Measurements from ENCODE around the gene ATP10A. TPM values are rescaled to one million over a fixed set of nuclear protein-coding genes. Genes with fewer than 3 reads are reported as not detected.

Gene ATP10A
- total RNA-seq, 2 donors from 2014 or later: 28.6 to 36.8 TPM

DNA sequence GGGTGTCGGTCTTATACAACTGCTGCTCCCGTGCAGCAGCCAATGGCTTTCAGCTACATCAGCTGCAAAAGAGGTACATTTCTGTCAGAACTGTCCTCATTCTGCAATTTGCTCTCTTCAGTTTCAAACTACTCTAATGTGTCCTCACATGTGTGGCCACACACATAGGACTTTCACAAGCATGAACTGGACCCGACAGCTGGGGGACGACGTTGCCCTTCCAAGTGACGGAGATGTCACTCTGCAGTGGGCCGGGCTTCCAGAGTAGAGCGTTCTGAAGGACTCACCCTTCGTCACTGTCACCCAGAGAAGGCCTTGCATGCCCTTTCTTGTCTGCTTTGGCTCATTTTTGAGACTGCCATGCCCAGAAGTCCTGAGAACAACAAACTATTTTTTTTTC, 189.8 kb downstream of the ATP10A start:
- H3K9me3 ChIP-seq (ENCODE audit: control insufficient read depth, low read length, poor library complexity, severe bottlenecking): no peaks in the 10 kb centered on the region
- Mint-ChIP-seq H3K4me3 (no peak overlapping the region), H3K4me1 (peaks cover 4% of the 10 kb centered on the region), H3K27me3 (peaks cover 22% of the 10 kb centered on the region), H3K36me3 (ENCODE audit: low read depth) (no peaks in the 10 kb centered on the region), H3K27ac (no peak overlapping the region)
- ATAC-seq (no peak), DNase-seq (no peak)

- ATAC-seq (no peak), DNase-seq (no peak)
- Mint-ChIP-seq H3K27me3 (peaks cover 35% of the 10 kb centered on the region), H3K36me3 (ENCODE audit: low read depth) (no peaks in the 10 kb centered on the region), H3K4me3 (no peak overlapping the region), H3K4me1 (peaks cover 4% of the 10 kb centered on the region), H3K27ac (no peak overlapping the region)
- peaks cover 2% of the 10 kb centered on the region for H3K9me3 ChIP-seq (ENCODE audit: control insufficient read depth, low read length, poor library complexity, severe bottlenecking)
Observed at GRCh38 chr15:25671132-25671531, 192.0 kb downstream of the ATP10A start.

DNA sequence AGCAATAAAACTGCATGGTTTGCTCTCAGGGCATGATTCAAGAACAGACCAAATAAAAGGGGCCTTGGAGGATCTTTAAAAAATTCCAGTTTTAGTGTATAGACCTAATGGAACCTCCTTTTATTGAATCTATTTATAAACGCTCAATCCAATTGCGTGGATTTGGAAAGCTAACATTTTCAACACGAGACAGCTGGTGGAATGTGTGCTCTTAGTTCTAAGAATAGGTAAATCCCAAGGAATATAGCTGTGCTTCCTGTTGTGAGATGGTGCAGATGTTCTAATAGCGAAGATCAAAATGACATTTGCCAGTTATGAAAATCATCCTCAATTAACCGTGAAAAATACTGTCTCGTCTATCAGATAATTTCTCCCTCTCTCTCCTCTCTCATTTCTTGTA, 192.5 kb downstream of the ATP10A start:
- Mint-ChIP-seq H3K4me1 (peaks cover 4% of the 10 kb centered on the region), H3K36me3 (ENCODE audit: low read depth) (no peaks in the 10 kb centered on the region), H3K27me3 (peaks cover 35% of the 10 kb centered on the region), H3K27ac (no peak overlapping the region), H3K4me3 (no peak overlapping the region)
- ATAC-seq (no peak), DNase-seq (no peak)
- H3K9me3 ChIP-seq (ENCODE audit: control insufficient read depth, low read length, poor library complexity, severe bottlenecking): peaks cover 2% of the 10 kb centered on the region

GRCh38 chr15:25670025-25670554, 193.0 kb downstream of the ATP10A start:
- no peak overlapping the region for H3K27ac Mint-ChIP-seq
- H3K4me3 Mint-ChIP-seq: no peak overlapping the region
- H3K27me3 Mint-ChIP-seq: peaks cover 37% of the 10 kb centered on the region
- ATAC-seq (no peak), DNase-seq (no peak)
- H3K9me3 ChIP-seq (ENCODE audit: control insufficient read depth, low read length, poor library complexity, severe bottlenecking): peaks cover 2% of the 10 kb centered on the region
- no peaks in the 10 kb centered on the region for H3K36me3 Mint-ChIP-seq (ENCODE audit: low read depth)
- H3K4me1 Mint-ChIP-seq: peaks cover 4% of the 10 kb centered on the region

DNA sequence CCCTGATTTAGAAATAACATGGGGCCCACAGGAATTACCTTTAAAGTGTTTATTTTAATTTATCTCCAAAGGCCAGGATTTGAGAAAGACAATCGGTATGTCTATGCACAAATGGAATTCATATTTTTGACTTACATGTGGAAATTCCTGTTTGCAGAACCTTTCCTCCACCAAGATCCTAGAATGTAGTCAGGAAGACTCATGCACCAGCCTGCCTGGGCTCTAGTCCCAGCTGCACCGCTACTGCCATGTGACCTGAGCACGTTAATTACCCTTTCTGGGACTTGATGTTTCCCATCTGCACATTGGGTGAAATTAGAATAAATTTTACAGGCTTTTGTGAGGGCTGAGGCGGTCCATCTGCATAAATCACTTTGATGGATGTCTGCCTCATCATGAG, 194.2 kb downstream of the ATP10A start:
- H3K4me1 Mint-ChIP-seq: peaks cover 4% of the 10 kb centered on the region

GRCh38 chr15:25668236-25668795, 194.8 kb downstream of the ATP10A start:
- Mint-ChIP-seq H3K4me1 (peaks cover 4% of the 10 kb centered on the region), H3K27ac (no peak overlapping the region), H3K36me3 (ENCODE audit: low read depth) (no peaks in the 10 kb centered on the region), H3K4me3 (no peak overlapping the region), H3K27me3 (peaks cover 43% of the 10 kb centered on the region)
- no peak for ATAC-seq
- no peak for DNase-seq
- peaks cover 2% of the 10 kb centered on the region for H3K9me3 ChIP-seq (ENCODE audit: control insufficient read depth, low read length, poor library complexity, severe bottlenecking)

More for the DNA sequence above, 194.2 kb downstream of the ATP10A start:
- no peaks in the 10 kb centered on the region for H3K36me3 Mint-ChIP-seq (ENCODE audit: low read depth)
- no peak overlapping the region for H3K27ac Mint-ChIP-seq
- ATAC-seq (no peak), DNase-seq (no peak)
- peaks cover 2% of the 10 kb centered on the region for H3K9me3 ChIP-seq (ENCODE audit: control insufficient read depth, low read length, poor library complexity, severe bottlenecking)
- H3K4me3 Mint-ChIP-seq: no peak overlapping the region
- peaks cover 43% of the 10 kb centered on the region for H3K27me3 Mint-ChIP-seq

DNA sequence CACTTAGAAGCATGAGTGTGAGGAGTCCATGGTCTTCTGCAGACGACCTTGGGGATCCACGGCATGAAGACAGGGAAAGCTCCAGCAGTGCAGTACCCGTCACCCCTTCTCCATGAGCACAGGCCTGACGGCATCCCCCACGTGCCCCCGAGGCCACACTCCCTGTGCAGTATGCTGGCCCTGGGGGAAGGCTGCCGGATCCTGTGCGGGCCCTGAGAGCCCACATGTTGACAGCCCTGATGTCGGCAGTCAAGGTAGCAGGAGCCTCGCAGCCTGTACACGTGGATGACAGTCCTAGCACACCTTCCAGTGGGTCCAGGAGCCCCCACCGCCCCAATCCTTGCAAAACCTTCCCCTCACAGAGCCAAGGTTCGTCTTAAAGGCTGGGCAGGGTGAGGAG, 195.3 kb downstream of the ATP10A start:
- H3K4me3 Mint-ChIP-seq: no peak overlapping the region
- H3K9me3 ChIP-seq (ENCODE audit: control insufficient read depth, low read length, poor library complexity, severe bottlenecking): peaks cover 2% of the 10 kb centered on the region
- no peak overlapping the region for H3K27ac Mint-ChIP-seq
- no peak for DNase-seq
- H3K27me3 Mint-ChIP-seq: peaks cover 48% of the 10 kb centered on the region
- no peak for ATAC-seq
- H3K4me1 Mint-ChIP-seq: peaks cover 4% of the 10 kb centered on the region
- H3K36me3 Mint-ChIP-seq (ENCODE audit: low read depth): no peaks in the 10 kb centered on the region

DNA sequence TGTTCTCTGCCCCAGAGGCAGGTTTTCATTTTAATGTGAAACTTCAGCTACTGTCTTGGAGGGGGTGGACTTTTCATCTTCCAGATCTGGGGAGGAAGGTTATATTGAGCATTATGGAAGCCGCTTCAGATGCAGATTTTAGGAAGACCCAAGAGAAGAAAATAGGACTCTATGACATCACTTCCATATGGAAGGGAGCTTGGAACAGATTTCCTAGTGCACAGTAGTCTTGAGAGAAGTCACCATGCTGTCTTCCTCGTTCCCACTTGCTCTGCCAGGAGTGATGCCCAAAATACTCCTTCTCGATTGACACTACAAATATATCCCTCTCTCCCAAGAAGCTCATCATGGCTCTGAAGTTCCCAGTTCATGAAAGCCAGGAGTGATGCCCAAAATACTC, 197.2 kb downstream of the ATP10A start:
- Mint-ChIP-seq H3K27ac (no peak overlapping the region), H3K36me3 (ENCODE audit: low read depth) (no peaks in the 10 kb centered on the region), H3K4me3 (no peak overlapping the region), H3K27me3 (peaks cover 61% of the 10 kb centered on the region), H3K4me1 (peaks cover 5% of the 10 kb centered on the region)
- DNase-seq: no peak
- no peak for ATAC-seq
- peaks cover 2% of the 10 kb centered on the region for H3K9me3 ChIP-seq (ENCODE audit: control insufficient read depth, low read length, poor library complexity, severe bottlenecking)

- H3K4me1 Mint-ChIP-seq: peaks cover 4% of the 10 kb centered on the region
Observed at GRCh38 chr15:25664761-25665160, 198.4 kb downstream of the ATP10A start.

DNA sequence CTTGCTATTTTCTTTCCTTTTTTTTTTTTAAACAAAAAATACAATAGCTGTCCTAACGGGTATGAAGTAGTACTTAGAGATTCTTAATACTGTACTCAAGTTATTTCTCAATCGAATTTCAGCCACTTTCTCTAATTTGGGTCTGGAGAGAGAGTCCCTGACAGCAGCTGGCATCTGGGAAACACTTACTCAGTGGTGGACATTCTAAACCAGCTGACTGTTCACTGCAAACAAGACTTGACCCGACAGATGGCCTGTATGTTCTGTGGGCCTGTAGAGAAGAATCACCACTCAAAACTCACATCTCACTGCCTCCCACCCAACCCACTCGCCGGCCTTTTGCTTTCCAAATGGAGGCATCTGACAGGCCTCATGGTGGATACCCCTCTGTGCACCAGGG, 199.6 kb downstream of the ATP10A start:
- H3K4me3 Mint-ChIP-seq: no peak overlapping the region
- peaks cover 52% of the 10 kb centered on the region for H3K27me3 Mint-ChIP-seq
- peaks cover 2% of the 10 kb centered on the region for H3K9me3 ChIP-seq (ENCODE audit: control insufficient read depth, low read length, poor library complexity, severe bottlenecking)
- DNase-seq (no peak), ATAC-seq (no peak)
- H3K36me3 Mint-ChIP-seq (ENCODE audit: low read depth): no peaks in the 10 kb centered on the region
- H3K4me1 Mint-ChIP-seq: peaks cover 4% of the 10 kb centered on the region
- no peak overlapping the region for H3K27ac Mint-ChIP-seq

More at GRCh38 chr15:25664761-25665160, 198.4 kb downstream of the ATP10A start:
- no peak overlapping the region for H3K4me3 Mint-ChIP-seq
- ATAC-seq (no peak), DNase-seq (no peak)
- no peaks in the 10 kb centered on the region for H3K36me3 Mint-ChIP-seq (ENCODE audit: low read depth)
- peaks cover 51% of the 10 kb centered on the region for H3K27me3 Mint-ChIP-seq
- no peak overlapping the region for H3K27ac Mint-ChIP-seq
- peaks cover 2% of the 10 kb centered on the region for H3K9me3 ChIP-seq (ENCODE audit: control insufficient read depth, low read length, poor library complexity, severe bottlenecking)

DNA sequence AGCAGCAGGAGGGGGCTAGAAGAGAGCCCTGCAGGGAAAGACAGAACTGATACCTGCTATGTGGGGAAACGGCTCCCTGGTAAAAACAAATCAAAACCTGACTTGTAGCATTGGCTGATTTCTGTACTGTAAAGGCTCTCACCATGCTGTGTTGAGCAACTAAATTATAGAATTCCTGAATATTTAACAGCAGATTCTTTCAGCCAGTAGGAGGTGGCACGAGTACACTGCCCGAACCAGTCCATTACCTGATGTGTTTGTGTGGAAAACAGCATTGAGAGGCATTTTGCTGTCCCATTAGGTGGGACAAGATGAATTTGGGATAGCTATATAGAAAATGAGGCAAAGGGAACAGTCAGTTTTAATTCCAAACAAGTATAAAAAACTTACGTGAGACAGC, 201.2 kb downstream of the ATP10A start:
- Mint-ChIP-seq H3K27ac (no peak overlapping the region), H3K4me1 (peaks cover 4% of the 10 kb centered on the region), H3K36me3 (ENCODE audit: low read depth) (no peaks in the 10 kb centered on the region), H3K27me3 (peaks cover 57% of the 10 kb centered on the region), H3K4me3 (no peak overlapping the region)
- H3K9me3 ChIP-seq (ENCODE audit: control insufficient read depth, low read length, poor library complexity, severe bottlenecking): no peaks in the 10 kb centered on the region
- ATAC-seq (no peak), DNase-seq (no peak)

GRCh38 chr15:25659251-25659650, 203.9 kb downstream of the ATP10A start:
- no peak overlapping the region for H3K4me3 Mint-ChIP-seq
- no peak for ATAC-seq

GRCh38 chr15:25658560-25658959, 204.6 kb downstream of the ATP10A start:
- Mint-ChIP-seq H3K4me1 (peaks cover 6% of the 10 kb centered on the region), H3K4me3 (no peak overlapping the region), H3K36me3 (ENCODE audit: low read depth) (no peaks in the 10 kb centered on the region), H3K27me3 (peaks cover 53% of the 10 kb centered on the region), H3K27ac (no peak overlapping the region)
- no peak for DNase-seq
- no peaks in the 10 kb centered on the region for H3K9me3 ChIP-seq (ENCODE audit: control insufficient read depth, low read length, poor library complexity, severe bottlenecking)
- ATAC-seq: no peak

More at GRCh38 chr15:25659251-25659650, 203.9 kb downstream of the ATP10A start:
- peaks cover 6% of the 10 kb centered on the region for H3K4me1 Mint-ChIP-seq
- no peak overlapping the region for H3K27ac Mint-ChIP-seq
- peaks cover 53% of the 10 kb centered on the region for H3K27me3 Mint-ChIP-seq
- H3K9me3 ChIP-seq (ENCODE audit: control insufficient read depth, low read length, poor library complexity, severe bottlenecking): no peaks in the 10 kb centered on the region
- no peak for DNase-seq
- no peaks in the 10 kb centered on the region for H3K36me3 Mint-ChIP-seq (ENCODE audit: low read depth)

Measured in T-helper 17 cell (primary cell).